HUES48 (cell line): ENCODE results near the gene ARAF.
"Not testable (repeated sequence)": the region's sequence is repeated elsewhere in the genome, so short reads cannot be mapped to it uniquely, and the experiment has no call there.

ENCODE experiments used
- H3K27ac ChIP-seq: one replicate; pipeline ENCODE4 v1.7.0; 2013; ENCODE audit warnings: low read depth, low read length, inconsistent platforms
- H3K27me3 ChIP-seq: 2 replicates; pipeline ENCODE4 v1.6.1; 2013; ENCODE audit warnings: mild to moderate bottlenecking, low read length; ENCODE audit not compliant: control insufficient read depth, insufficient read depth
- H3K36me3 ChIP-seq: 2 replicates; pipeline ENCODE4 v1.6.1; 2013; ENCODE audit warnings: low read length; ENCODE audit not compliant: control insufficient read depth, insufficient read depth
- H3K4me1 ChIP-seq: 2 replicates; pipeline ENCODE4 v1.6.1; 2013; ENCODE audit warnings: mild to moderate bottlenecking, low read length; ENCODE audit not compliant: control insufficient read depth, insufficient read depth
- H3K4me3 ChIP-seq: 2 replicates; pipeline ENCODE4 v1.5.1; 2013; ENCODE audit warnings: mild to moderate bottlenecking, low read depth, low read length
- H3K9ac ChIP-seq: 2 replicates; pipeline ENCODE4 v1.6.1; 2013; ENCODE audit warnings: mild to moderate bottlenecking, low read depth, low read length, moderate library complexity
- H3K9me3 ChIP-seq: 2 replicates; pipeline ENCODE4 v1.6.1; 2013; ENCODE audit warnings: low read length; ENCODE audit not compliant: control insufficient read depth, insufficient read depth

Gene ARAF

GRCh38 chrX:47560934-47561658 lies at the start of gene ARAF:
Gene ARAF (plus strand): TSS chrX:47561205. CDS start chrX:47562968, 1,763 bp downstream.
- H3K27ac ChIP-seq: peak within 1 kb of the TSS; percentile 93
- H3K9ac ChIP-seq: peak within 1 kb of the TSS; percentile 80
- peaks cover 29% of the 10 kb centered on the region for H3K36me3 ChIP-seq
- H3K27me3 ChIP-seq: no peaks in the 10 kb centered on the region
- H3K4me1 ChIP-seq: 0 out of 2 replicates have a peak, but pooled peaks cover 4% of the 10 kb centered on the region
- H3K4me3 ChIP-seq: peak within 1 kb of the TSS; percentile 87
- peaks cover 10% of the 10 kb centered on the region; the same call in 1 of the 2 replicates for H3K9me3 ChIP-seq

- H3K9me3 ChIP-seq, H3K27me3 ChIP-seq, H3K9ac ChIP-seq, H3K4me1 ChIP-seq, H3K27ac ChIP-seq, H3K36me3 ChIP-seq: not testable (repeated sequence)
- peak overlapping the region; percentile 29; the same call in 1 of the 2 replicates for H3K4me3 ChIP-seq
Observed at GRCh38 chrX:47512383-47512782, 48.6 kb upstream of the ARAF start.

- H3K4me1 ChIP-seq, H3K9me3 ChIP-seq, H3K36me3 ChIP-seq, H3K27ac ChIP-seq, H3K27me3 ChIP-seq: not testable (repeated sequence)
- H3K4me3 ChIP-seq: peak overlapping the region; percentile 65
- H3K9ac ChIP-seq: 0 out of 2 replicates have a peak overlapping the region, but pooled peaks have one; percentile 44
Observed at GRCh38 chrX:47513034-47513965, 47.7 kb upstream of the ARAF start.

GRCh38 chrX:47514533-47515235 lies 46.3 kb upstream of the ARAF start:
- Histone ChIP-seq H3K27me3 (no peaks in the 10 kb centered on the region), H3K36me3 (no peaks in the 10 kb centered on the region), H3K4me3 (no peak overlapping the region), H3K4me1 (peaks cover 2% of the 10 kb centered on the region; the same call in 1 of the 2 replicates), H3K9ac (no peak overlapping the region), H3K27ac (no peak overlapping the region), H3K9me3 (peaks cover 6% of the 10 kb centered on the region; the same call in 1 of the 2 replicates)

- Histone ChIP-seq H3K27me3 (no peaks in the 10 kb centered on the region), H3K9me3 (peaks cover 13% of the 10 kb centered on the region), H3K4me3 (no peak overlapping the region), H3K4me1 (peaks cover 2% of the 10 kb centered on the region; the same call in 1 of the 2 replicates), H3K27ac (no peak overlapping the region), H3K9ac (no peak overlapping the region), H3K36me3 (no peaks in the 10 kb centered on the region)
Observed at GRCh38 chrX:47515941-47516665, 44.9 kb upstream of the ARAF start.

- Histone ChIP-seq H3K36me3 (no peaks in the 10 kb centered on the region), H3K27ac (no peak overlapping the region), H3K9me3 (peaks cover 13% of the 10 kb centered on the region), H3K9ac (no peak overlapping the region), H3K4me3 (no peak overlapping the region), H3K4me1 (peaks cover 2% of the 10 kb centered on the region; the same call in 1 of the 2 replicates), H3K27me3 (peaks cover 7% of the 10 kb centered on the region; the same call in 1 of the 2 replicates)
Observed at GRCh38 chrX:47518144-47518543, 42.9 kb upstream of the ARAF start.

- peak overlapping the region; percentile 62 for H3K4me3 ChIP-seq
- H3K36me3 ChIP-seq: no peaks in the 10 kb centered on the region
- H3K27ac ChIP-seq: no peak overlapping the region
- H3K9ac ChIP-seq: no peak overlapping the region
- no peaks in the 10 kb centered on the region for H3K4me1 ChIP-seq
- peaks cover 13% of the 10 kb centered on the region; the same call in 1 of the 2 replicates for H3K9me3 ChIP-seq
- peaks cover 11% of the 10 kb centered on the region; the same call in 1 of the 2 replicates for H3K27me3 ChIP-seq
Observed at GRCh38 chrX:47523297-47523696, 37.7 kb upstream of the ARAF start.

GRCh38 chrX:47523713-47524166 lies 37.3 kb upstream of the ARAF start:
- Histone ChIP-seq H3K27me3 (peaks cover 11% of the 10 kb centered on the region; the same call in 1 of the 2 replicates), H3K9ac (no peak overlapping the region), H3K27ac (no peak overlapping the region), H3K36me3 (no peaks in the 10 kb centered on the region), H3K4me1 (no peaks in the 10 kb centered on the region), H3K4me3 (peak overlapping the region; percentile 62), H3K9me3 (peaks cover 13% of the 10 kb centered on the region; the same call in 1 of the 2 replicates)

- Histone ChIP-seq H3K27me3 (no peaks in the 10 kb centered on the region), H3K9ac (no peak overlapping the region), H3K4me3 (no peak overlapping the region), H3K27ac (no peak overlapping the region), H3K4me1 (no peaks in the 10 kb centered on the region), H3K9me3 (peaks cover 11% of the 10 kb centered on the region; the same call in 1 of the 2 replicates), H3K36me3 (no peaks in the 10 kb centered on the region)
Observed at GRCh38 chrX:47529548-47529947, 31.5 kb upstream of the ARAF start.

- H3K4me3 ChIP-seq: no peak overlapping the region
- H3K9me3 ChIP-seq: peaks cover 13% of the 10 kb centered on the region; the same call in 1 of the 2 replicates
- no peaks in the 10 kb centered on the region for H3K27me3 ChIP-seq
- no peaks in the 10 kb centered on the region for H3K4me1 ChIP-seq
- no peak overlapping the region for H3K27ac ChIP-seq
- no peak overlapping the region for H3K9ac ChIP-seq
- H3K36me3 ChIP-seq: no peaks in the 10 kb centered on the region
Observed at GRCh38 chrX:47530049-47530448, 31.0 kb upstream of the ARAF start.
